Measurements from ENCODE around the gene RBM12. TPM values are rescaled to one million over a fixed set of nuclear protein-coding genes. Genes with fewer than 3 reads are reported as not detected.

The RBM12 gene
- total and polyA plus RNA-seq, 2 of the 8 experiments (the other 6 are each of a cell fraction or from before 2014, with no cell fraction given) = 187 to 214 TPM

DNA sequence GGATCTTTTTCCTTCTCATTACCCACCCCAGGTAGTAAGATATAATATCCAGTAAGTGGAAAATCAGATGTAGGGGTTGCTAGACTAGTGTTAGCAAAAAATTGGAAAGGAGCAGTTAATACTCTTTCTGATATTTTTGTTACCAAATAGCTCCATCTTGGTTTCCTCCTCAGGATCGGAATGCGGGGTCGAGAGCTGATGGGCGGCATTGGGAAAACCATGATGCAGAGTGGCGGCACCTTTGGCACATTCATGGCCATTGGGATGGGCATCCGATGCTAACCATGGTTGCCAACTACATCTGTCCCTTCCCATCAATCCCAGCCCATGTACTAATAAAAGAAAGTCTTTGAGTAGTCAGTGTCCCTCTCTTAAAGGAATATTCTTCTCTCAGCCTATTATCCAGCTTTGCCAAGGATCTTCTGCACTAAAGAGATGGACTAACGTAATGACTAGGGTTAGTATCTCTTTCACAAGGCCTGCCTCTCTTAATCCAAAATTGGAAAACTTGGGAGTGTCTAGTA, 36.0 kb upstream of the RBM12 start:
- Histone ChIP-seq H2BK120ac (replicated peaks; ENCODE audit: low read depth, low read length) (no peak overlapping the region), H3K14ac (ENCODE audit: insufficient read length) (no peak overlapping the region), H3K9ac (replicated peaks in 1 of 4; ENCODE audit: extremely low read depth in 1 of 4, low read depth in 3 of 4, low read length in 3 of 4) (no peak overlapping the region), H2BK5ac (ENCODE audit: low read depth, low read length) (no peak overlapping the region), H2BK12ac (ENCODE audit: low read depth, low read length) (no peak overlapping the region), H3K27me3 (replicated peaks in 1 of 4; ENCODE audit: control insufficient read depth in 3 of 4, extremely low read depth in 1 of 4, insufficient read depth in 3 of 4, low read length in 3 of 4) (no peaks in the 10 kb centered on the region), H2BK20ac (ENCODE audit: low read length) (no peak overlapping the region), H2AFZ (ENCODE audit: low read length) (no peak overlapping the region), H3K9me3 (ENCODE audit: insufficient read depth in 2 of 2, low read depth in 1 of 2, low read length in 1 of 2) (no peaks in the 10 kb centered on the region), H4K91ac (replicated peaks; ENCODE audit: insufficient read length, low read length) (no peak overlapping the region), H2AK5ac (ENCODE audit: low read depth, low read length) (no peak overlapping the region), H3K23ac (ENCODE audit: insufficient read length) (no peak overlapping the region), H3K4me2 (ENCODE audit: insufficient read depth in 1 of 2, low read depth in 2 of 2, low read length in 2 of 2) (peak overlapping the region in 1 of 2 experiments; percentile 75; a peak in 1 of 4 replicates), H3K18ac (ENCODE audit: extremely low read depth, low read length) (no peak overlapping the region), H4K5ac (ENCODE audit: insufficient read length, low read depth, low read length) (no peak overlapping the region), H3K4ac (replicated peaks; ENCODE audit: insufficient read length, low read depth, low read length) (no peak overlapping the region), H2BK15ac (ENCODE audit: low read length) (no peak overlapping the region), H4K20me1 (replicated peaks in 1 of 2; ENCODE audit: control insufficient read depth in 1 of 2, insufficient read depth in 2 of 2, low read length in 2 of 2) (peaks cover 0 to 8% of the 10 kb centered on the region in 2 experiments), H3K79me1 (ENCODE audit: low read depth, low read length) (no peaks in the 10 kb centered on the region), H3K79me2 (ENCODE audit: control insufficient read depth in 1 of 2, insufficient read depth in 2 of 2, low read length in 2 of 2) (peaks cover 0 to 8% of the 10 kb centered on the region in 2 experiments; a peak in 2 of 4 replicates), H3K36me3 (ENCODE audit: control insufficient read depth in 2 of 4, insufficient read depth in 4 of 4, low read length in 3 of 4) (peaks cover 7 to 38% (median 20%) of the 10 kb centered on the region in 4 experiments), H3K4me3 (ENCODE audit: extremely low read depth in 1 of 4, insufficient read depth in 2 of 4, low read depth in 3 of 4, low read length in 4 of 4) (peak overlapping the region in 1 of 4 experiments; percentile 84; a peak in 2 of 8 replicates), H3K56ac (replicated peaks; ENCODE audit: insufficient read length, low read depth, low read length) (no peak overlapping the region), H4K8ac (ENCODE audit: extremely low read depth, insufficient read depth, low read length) (no peak overlapping the region), H3K23me2 (ENCODE audit: low read depth, low read length) (peaks cover 13% of the 10 kb centered on the region), H3K27ac (ENCODE audit: low read depth, low read length) (no peak overlapping the region), H3K4me1 (replicated peaks in 1 of 4; ENCODE audit: control insufficient read depth in 3 of 4, insufficient read depth in 4 of 4, low read length in 3 of 4) (peaks cover 0 to 2% (median under 1%) of the 10 kb centered on the region in 4 experiments; a peak in 3 of 7 replicates)
- ChIA-PET CTCF (ENCODE audit: partially characterized antibody) (interaction anchor here (1.0 to 2.4 kb wide), 7 partner anchors 9 to 99 kb away, joined by 3 to 8 read pairs (median 4); partner anchors contain the start of gene RBM39), POLR2A (ENCODE audit: partially characterized antibody) (interaction anchor here (0.9 to 40.1 kb wide), 12 partner anchors 30 to 254 kb away, joined by 3 to 2341 read pairs (median 3); partner anchors contain the start of genes CPNE1, ERGIC3, RBM12 and RBM39)
- no peak for DNase-seq (ENCODE audit: low read depth in 1 of 2, low spot score in 2 of 2)
- WGBS, 2 experiments (ENCODE audit: extremely low coverage in 1 of 2, insufficient coverage in 1 of 2, insufficient read length in 1 of 2, insufficient replicate concordance in 2 of 2, low coverage in 1 of 2, low lambda C conversion rate in 2 of 2, missing lambda C conversion rate in 1 of 2) = 90% methylated on average over 7 of the region's 7 CpGs; no CpG with 5 or more reads in 1 of the 2 experiments
- FAIRE-seq = no peak
- peak in 1 of 2 experiments; percentile 14; a peak in 2 of 3 replicates for TF ChIP-seq POLR2A (IDR thresholded peaks at IDR 0.05; ENCODE audit: control extremely low read depth in 1 of 2, low read depth in 2 of 2, low read length in 2 of 2)
